K562 (cell line): ENCODE results near the gene WWTR1. TPM values are rescaled to one million over a fixed set of nuclear protein-coding genes. Genes with fewer than 3 reads are reported as not detected.

Source experiments
- ADNP ChIP-seq: fragments of 200-800 bp; sonication (Bioruptor generic); IDR thresholded peaks from 2 replicates; pipeline ENCODE4 v1.6.1; 2016; ENCODE audit warnings: missing genetic modification characterization, missing compliant biosample characterization
- ATF2 ChIP-seq: sonication (generic); formaldehyde crosslinking; IDR thresholded peaks from 2 replicates; pipeline ENCODE4 v1.8.1; 2022; ENCODE audit warnings: missing genetic modification reagents
- ATF3 ChIP-seq, 2 experiments: fragments of 450-650 bp in 1 of 2; sonication (generic) in 1 of 2; formaldehyde crosslinking in 1 of 2; IDR thresholded peaks in 1 of 2; conservative IDR thresholded peaks in 1 of 2; 2 replicates each; pipeline versions ENCODE4 v1.6.1 to v1.8.1; 2016 to 2023; ENCODE audit warnings: mild to moderate bottlenecking in 2 of 2, moderate library complexity in 2 of 2, inconsistent platforms in 1 of 2, missing genetic modification reagents in 1 of 2
- BHLHE40 ChIP-seq: IDR thresholded peaks from 2 replicates; pipeline ENCODE4 v1.6.1; 2011; ENCODE audit warnings: low read length, improper control_type of control experiment
- CREM ChIP-seq: IDR thresholded peaks from 2 replicates; pipeline ENCODE4 v1.6.1; 2014; ENCODE audit warnings: antibody characterized with exemption, low read depth
- FOSL1 ChIP-seq: fragments of 200-800 bp; sonication (Bioruptor generic); conservative IDR thresholded peaks from 2 replicates; pipeline ENCODE4 v1.6.1; 2016; ENCODE audit warnings: missing genetic modification characterization, missing compliant biosample characterization
- HNRNPL ChIP-seq: fragments of 200-400 bp; formaldehyde crosslinking; IDR thresholded peaks from 2 replicates; pipeline ENCODE4 v1.6.1; 2017; ENCODE audit warnings: low read depth, mild to moderate bottlenecking, low read length
- MTA2 ChIP-seq: fragments of 450-650 bp; IDR thresholded peaks from 2 replicates; pipeline ENCODE4 v1.6.1; 2016; ENCODE audit warnings: low read depth
- NONO ChIP-seq, 2 experiments: fragments of 200-400 bp in 1 of 2; fragments of 450-650 bp in 1 of 2; formaldehyde crosslinking in 1 of 2; IDR thresholded peaks; 2 replicates each; pipeline ENCODE4 v1.6.1; 2017; ENCODE audit warnings: low read depth in 2 of 2, mild to moderate bottlenecking in 2 of 2, moderate library complexity in 2 of 2, low read length in 1 of 2
- PHB2 ChIP-seq: fragments of 450-650 bp; IDR thresholded peaks from 2 replicates; pipeline ENCODE4 v1.6.1; 2017; ENCODE audit warnings: low read depth
- POLR2AphosphoS5 ChIP-seq: IDR thresholded peaks from 2 replicates; pipeline ENCODE4 v1.6.1; 2011; ENCODE audit warnings: mild to moderate bottlenecking, low read depth, low read length, moderate library complexity; ENCODE audit not compliant: control insufficient read depth, insufficient read depth
- RBM39 ChIP-seq: fragments of 200-400 bp; formaldehyde crosslinking; optimal IDR thresholded peaks from 2 replicates; pipeline ENCODE3; 2018; ENCODE audit warnings: low read depth, low read length
- SMARCA5 ChIP-seq: fragments of 450-650 bp; IDR thresholded peaks from 2 replicates; pipeline ENCODE4 v1.6.1; 2016
- SMARCC2 ChIP-seq: fragments of 450-650 bp; IDR thresholded peaks from 2 replicates; pipeline ENCODE4 v1.6.1; 2017; ENCODE audit warnings: antibody characterized with exemption, moderate library complexity, mild to moderate bottlenecking, low read depth
- SMC3 ChIP-seq: conservative IDR thresholded peaks from 2 replicates; pipeline ENCODE4 v1.6.1; 2011; ENCODE audit warnings: low read depth, low read length, improper control_type of control experiment; ENCODE audit not compliant: insufficient read depth
- TCF15 ChIP-seq: fragments of 250-450 bp; sonication (Bioruptor Pico); IDR thresholded peaks from 2 replicates; pipeline ENCODE4 v1.8.0; 2022; ENCODE audit warnings: moderate library complexity, mild to moderate bottlenecking, inconsistent platforms
- XRCC4 ChIP-seq: IDR thresholded peaks from one replicate; pipeline ENCODE4 v1.6.1; 2011; ENCODE audit not compliant: insufficient read depth, insufficient read length; ENCODE audit errors: extremely low read depth
- ZBTB11 ChIP-seq, 3 experiments: fragments of 200-800 bp in 1 of 3; fragments of 250-450 bp in 1 of 3; fragments of 450-650 bp in 1 of 3; sonication (Bioruptor Pico) in 1 of 3; sonication (Bioruptor generic) in 1 of 3; formaldehyde crosslinking in 1 of 3; IDR thresholded peaks; 2 replicates each; pipeline versions ENCODE4 v1.6.1 to v1.8.0; 2016 to 2022; ENCODE audit warnings: mild to moderate bottlenecking in 2 of 3, missing genetic modification characterization in 2 of 3, missing compliant biosample characterization in 1 of 3, moderate library complexity in 1 of 3
- ZBTB7A ChIP-seq: IDR thresholded peaks from 2 replicates; pipeline ENCODE4 v1.6.1; 2011; ENCODE audit warnings: low read depth, mild to moderate bottlenecking, low read length, moderate library complexity, borderline replicate concordance; ENCODE audit not compliant: control insufficient read depth
- ZNF253 ChIP-seq: fragments of 250-450 bp; sonication (Bioruptor Pico); conservative IDR thresholded peaks from 2 replicates; pipeline ENCODE4 v1.6.1; 2021; ENCODE audit warnings: mild to moderate bottlenecking
- polyA plus RNA-seq, 8 experiments: library from polyadenylated mRNA; depleted of rRNA in 4 of 8; stranded (reverse) in 5 of 8; unstranded in 3 of 8; fragments of >200 nt; fragmentation: Nextera tagmentation in 2 of 8; fragmentation: Illumina TruSeq in 1 of 8; extraction: Ambion mirVana in 2 of 8; extraction: Trizol in 1 of 8; gene quantifications; 2 replicates each; pipeline versions ENCODE4 v1.2.1 to v1.2.3, GENCODE V29; 2011 to 2014; ENCODE audit warnings: inconsistent platforms in 1 of 8, missing spikeins in 1 of 8
- total RNA-seq, 7 experiments: library from RNA; depleted of rRNA in 6 of 7; stranded (reverse); fragments of >200 nt in 6 of 7; fragmentation: Illumina TruSeq in 2 of 7; extraction: Trizol in 2 of 7; gene quantifications; 2 replicates each; pipeline versions ENCODE4 v1.2.1 to v1.2.3, GENCODE V29; 2011 to 2021; ENCODE audit warnings: low replicate concordance in 1 of 7

WWTR1 gene
- total and polyA plus RNA-seq, 9 of the 15 experiments (the other 6 are each of a cell fraction or from before 2014, with no cell fraction given): 0.04 to 1.5 (median 0.60) TPM

- TF ChIP-seq POLR2AphosphoS5 (peak; percentile 35; the same call in 1 of the 2 replicates), SMC3 (no peak), ATF3 (IDR thresholded peaks at IDR 0.05) (peak; percentile 52; the same call in 1 of the 2 replicates), ATF3 (CRISPR knock-in tag; conservative IDR thresholded peaks at IDR 0.05) (no peak), ADNP (tag) (no peak), TCF15 (CRISPR knock-in tag) (no peak), CREM (peak; percentile 25; the same call in 1 of the 2 replicates), PHB2 (no peak), ZBTB11 (CRISPR knock-in tag; IDR thresholded peaks at IDR 0.05) (no peak), MTA2 (peak; percentile 37), ZBTB7A (no peak), ZNF253 (CRISPR knock-in tag) (no peak), BHLHE40 (peak; percentile 46; the same call in 1 of the 2 replicates), SMARCA5 (no peak), RBM39 (no peak), ATF2 (CRISPR knock-in tag) (no peak), SMARCC2 (no peak), FOSL1 (tag) (peak; percentile 97), XRCC4 (no peak), HNRNPL (no peak), NONO (IDR thresholded peaks at IDR 0.05; ENCODE audit: low read depth in 2 of 2, low read length in 1 of 2) (no peak)
Measured at GRCh38 chr3:149646181-149646766, 11.6 kb downstream of the WWTR1 start (continued).
